Anterior cingulate cortex (tissue), 58 donors: ENCODE data around the gene FGD1.
A peak's percentile ranks its signal among the peaks of the same experiment; 100 is the strongest.
"Not testable (repeated sequence)": the region's sequence is repeated elsewhere in the genome, so short reads cannot be mapped to it uniquely, and the experiment has no call there.

Source experiments
- DNase-seq, 58 donors: peaks; one replicate each; lab custom pipeline; 2025; lab: John Stamatoyannopoulos, UW

The FGD1 gene

DNA sequence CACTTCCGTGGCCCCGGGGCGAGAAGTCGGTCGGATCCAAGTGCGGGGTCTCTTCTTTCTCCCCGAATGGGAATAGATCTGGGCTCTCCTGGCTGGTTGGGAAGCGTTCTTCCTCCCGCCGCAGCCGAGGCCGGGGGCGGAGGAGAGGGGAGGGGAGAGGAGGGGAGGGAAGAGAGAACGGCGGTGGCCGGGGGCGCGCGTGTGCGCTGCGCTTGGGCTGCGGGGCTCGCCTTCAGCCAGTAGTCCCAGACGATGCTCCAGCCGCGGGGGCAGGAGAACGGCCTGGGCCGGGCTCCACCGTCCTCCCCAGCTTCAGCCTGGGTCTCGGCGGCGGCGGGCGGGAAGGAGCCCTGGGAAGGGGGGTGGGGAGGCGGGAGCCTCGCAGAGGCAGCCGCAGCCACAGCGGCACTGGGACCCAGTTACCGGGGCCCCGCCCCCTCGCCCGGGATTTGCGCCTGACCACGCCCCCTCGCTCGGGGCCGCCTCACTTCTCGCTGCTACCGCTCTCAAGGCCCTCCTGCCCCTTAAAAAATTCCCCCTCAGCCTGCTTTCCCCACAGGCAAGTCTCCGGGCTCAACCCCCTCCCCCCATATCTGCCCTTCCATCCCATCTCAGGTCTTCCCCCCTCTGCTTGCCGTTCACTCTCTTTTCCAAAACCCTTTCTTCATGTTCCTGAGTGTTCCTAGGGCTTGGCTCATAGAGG is at the start of gene FGD1:
FGD1 (minus strand) TSS at position 421 of the 703 bp plus-strand sequence. CDS start 802 bp downstream, outside the sequence.
- peak in 52 of 58 donors; percentile 1 to 65 (median 28) for DNase-seq

DNA sequence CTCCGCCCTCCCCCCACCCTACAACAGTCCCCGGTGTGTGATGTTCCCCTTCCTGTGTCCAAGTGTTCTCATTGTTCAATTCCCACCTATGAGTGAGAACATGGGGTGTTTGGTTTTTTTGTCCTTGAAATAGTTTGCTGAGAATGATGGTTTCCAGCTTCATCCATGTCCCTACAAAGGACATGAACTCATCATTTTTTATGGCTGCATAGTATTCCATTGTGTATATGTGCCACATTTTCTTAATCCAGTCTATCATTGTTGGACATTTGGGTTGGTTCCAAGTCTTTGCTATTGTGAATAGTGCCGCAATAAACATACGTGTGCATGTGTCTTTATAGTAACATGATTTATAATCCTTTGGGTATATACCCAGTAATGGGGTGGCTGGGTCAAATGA is 46.2 kb upstream of the FGD1 start:
- not testable (repeated sequence) for DNase-seq

DNA sequence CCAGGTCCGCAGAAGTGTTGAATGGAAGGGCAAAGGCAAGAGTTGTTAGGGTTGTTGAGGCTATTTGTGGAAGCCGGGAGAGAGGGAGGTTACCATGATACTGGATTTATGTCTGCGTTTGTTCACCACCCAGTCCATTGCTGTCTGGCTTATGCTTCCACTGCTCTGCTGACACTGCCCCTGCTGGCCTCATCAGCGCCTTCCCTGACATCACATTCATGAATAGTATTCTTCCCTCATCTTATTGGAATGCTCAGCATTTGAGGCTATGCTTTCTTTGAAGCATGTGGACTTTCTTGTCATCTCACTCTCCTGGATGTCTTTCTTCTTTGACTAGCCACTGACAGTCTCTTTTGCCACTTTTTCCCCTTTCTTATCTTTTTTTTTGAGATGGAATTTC is 44.3 kb upstream of the FGD1 start:
- no peak for DNase-seq

DNA sequence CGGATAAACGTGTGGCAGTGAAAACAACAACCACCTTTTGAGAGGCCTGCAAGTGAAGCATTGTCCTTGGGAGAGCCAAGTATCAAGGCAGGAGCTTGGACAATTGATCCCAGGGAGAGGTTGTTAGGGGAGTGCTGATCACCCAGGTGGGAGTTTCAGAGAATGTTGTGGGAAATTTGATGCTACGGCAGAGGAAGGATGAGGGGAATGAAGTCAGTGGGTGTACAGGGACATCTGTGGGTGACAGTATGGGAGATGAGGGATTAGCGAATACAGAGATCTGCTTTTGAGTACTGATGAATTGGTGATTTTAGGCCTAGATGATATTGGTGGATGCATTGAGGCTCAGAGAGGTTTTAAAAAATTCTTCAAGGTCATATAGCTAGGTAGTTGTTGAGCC is 38.2 kb upstream of the FGD1 start:
- DNase-seq, result no peak

DNA sequence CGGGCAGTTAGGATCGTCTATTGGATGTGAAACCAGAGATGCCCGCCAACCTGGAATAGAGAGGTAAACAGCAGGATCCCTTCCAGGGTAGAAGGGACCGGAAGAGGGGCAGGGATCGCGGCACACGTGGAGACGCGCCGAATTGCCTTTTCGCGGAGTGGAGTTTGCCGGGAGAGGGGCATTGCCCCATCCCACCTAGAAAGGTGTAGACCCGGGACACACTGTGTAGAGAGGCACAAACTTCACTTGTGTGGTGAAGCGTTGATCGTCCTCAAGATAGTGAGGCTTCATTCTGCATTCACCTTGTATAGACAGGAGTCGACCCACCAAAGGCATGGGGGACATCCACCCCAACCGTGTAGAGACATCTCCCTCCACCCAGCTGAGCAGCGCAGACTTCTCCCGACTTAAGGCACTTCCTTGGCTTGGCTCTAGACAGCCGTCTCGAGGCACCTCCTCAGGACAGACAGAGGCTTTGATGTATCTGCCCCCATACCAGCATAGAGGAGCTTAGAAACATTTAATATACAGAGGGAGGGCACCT is 34.4 kb upstream of the FGD1 start:
- DNase-seq, result peak in 4 of 58 donors; percentile 0 to 31 (median 4)

DNA sequence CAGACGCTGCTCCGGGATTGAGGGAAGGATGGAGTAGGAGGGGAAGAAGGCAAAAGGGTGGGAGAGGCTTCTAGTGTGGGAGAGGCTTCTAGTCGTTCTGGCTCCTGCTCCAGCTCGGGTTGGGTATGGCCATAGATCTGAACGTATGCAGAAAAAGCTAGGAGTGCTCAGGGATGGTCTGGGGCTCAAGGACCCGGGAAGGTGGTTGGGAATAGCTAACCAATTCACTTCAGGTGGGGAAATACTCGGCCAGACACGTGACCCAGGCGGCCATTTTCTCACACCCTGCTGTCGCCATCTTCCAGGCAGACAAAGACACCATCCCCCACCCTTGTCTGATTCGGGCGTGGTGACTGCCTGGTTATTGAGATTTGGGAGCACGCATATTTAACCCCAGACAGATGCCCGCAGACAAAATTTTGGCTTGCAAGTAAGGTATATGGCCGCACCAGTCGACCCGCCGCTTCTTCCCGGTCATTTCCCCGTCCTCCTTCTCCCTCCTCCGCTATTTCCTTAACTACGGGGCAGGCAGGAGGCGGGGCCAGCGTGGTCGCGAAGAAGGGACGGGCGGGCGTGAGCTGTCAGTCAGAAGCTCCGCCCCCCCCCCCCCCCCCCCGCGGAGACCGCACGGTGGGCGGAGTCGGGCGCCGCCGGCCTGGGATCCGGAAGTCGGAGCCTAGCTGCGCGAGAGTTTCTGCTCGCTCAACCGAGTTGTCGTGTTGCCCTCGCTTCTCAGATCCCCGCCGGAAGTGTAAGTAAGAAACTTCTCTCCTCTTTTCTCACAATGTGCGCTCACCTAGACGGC is 33.7 kb upstream of the FGD1 start, which contains the start of gene GNL3L:
GNL3L (plus strand) TSS at position 668 of the 805 bp plus-strand sequence. CDS start 2,348 bp downstream, outside the sequence.
- DNase-seq, result peak; percentile 1 to 92 (median 80)

DNA sequence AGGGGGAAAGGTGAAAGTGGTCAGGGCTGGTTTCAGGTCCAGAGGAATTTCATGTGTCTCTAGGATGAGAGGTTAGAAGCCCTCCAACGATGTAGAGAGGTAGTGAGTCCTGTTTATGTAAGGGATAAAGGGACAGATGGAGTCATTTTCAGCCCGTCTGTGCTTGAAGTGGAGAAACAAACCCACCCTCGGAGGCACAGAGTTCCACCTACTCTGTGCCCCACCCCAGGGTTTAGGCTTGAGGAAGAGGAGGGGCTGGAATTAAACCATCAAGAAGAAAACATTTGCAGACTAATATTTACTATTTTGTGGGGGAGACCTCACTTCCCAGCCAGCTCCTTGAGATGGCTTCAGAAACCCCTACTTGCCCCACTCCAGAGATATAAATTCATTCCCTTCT is 33.1 kb upstream of the FGD1 start:
- peak in 3 of 58 donors; percentile 6 to 18 (median 18) for DNase-seq

DNA sequence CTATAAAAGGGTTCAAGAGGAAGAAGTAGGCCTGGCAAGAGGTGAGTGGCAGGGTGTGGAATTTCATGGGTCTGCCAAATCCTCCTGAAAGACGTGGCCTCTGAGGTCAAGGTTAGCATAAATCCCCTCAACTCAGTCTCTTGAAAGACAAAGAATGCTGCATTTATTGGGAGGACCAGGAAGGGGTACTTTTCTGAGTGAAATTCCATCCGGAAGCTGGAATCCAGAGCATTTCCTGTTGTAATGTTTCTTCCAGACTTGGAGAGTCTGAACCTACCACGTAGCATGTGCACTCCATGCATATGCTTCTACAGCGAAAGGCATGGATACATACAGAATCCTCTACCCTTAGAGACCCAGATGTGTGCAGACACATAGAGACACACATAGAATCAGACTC is 13.4 kb upstream of the FGD1 start:
- DNase-seq, result no peak

DNA sequence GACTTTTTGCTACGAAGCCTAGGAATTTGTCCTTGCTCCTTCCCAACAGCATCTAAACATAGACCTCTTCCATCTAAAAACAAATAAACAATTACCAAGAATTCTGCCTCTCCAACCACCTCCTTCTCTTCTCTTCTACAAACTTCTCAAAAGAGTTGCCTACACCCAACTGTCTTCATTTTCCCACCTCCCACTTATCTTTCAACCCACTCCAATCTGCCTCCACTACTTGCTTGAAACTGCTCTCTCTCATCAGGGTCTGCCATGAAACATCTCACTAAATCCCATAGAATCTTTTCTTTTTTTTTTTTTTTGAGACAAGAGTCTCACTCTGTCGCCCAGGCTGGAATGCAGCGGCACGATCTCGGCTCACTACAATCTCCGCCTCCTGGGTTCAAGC is 902 bp upstream of the FGD1 start:
- no peak for DNase-seq

DNA sequence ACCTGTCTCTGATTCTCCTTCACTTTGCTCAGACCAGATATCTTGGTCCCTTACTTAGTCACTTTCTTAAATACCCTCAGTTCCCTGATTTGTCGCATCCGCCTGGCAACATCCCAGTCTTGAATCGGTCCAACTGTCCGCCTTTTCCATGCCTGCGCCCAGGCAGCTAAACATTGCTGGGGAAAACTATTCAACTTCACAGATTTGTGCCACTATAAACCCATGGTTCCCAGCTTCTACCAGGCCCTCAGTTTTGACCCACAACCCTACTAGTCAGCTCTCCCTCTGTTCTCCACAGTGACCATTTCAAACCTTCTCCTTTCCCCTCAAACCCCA is 451 bp upstream of the FGD1 start:
- peak in 10 of 58 donors; percentile 0 to 38 (median 6) for DNase-seq

DNA sequence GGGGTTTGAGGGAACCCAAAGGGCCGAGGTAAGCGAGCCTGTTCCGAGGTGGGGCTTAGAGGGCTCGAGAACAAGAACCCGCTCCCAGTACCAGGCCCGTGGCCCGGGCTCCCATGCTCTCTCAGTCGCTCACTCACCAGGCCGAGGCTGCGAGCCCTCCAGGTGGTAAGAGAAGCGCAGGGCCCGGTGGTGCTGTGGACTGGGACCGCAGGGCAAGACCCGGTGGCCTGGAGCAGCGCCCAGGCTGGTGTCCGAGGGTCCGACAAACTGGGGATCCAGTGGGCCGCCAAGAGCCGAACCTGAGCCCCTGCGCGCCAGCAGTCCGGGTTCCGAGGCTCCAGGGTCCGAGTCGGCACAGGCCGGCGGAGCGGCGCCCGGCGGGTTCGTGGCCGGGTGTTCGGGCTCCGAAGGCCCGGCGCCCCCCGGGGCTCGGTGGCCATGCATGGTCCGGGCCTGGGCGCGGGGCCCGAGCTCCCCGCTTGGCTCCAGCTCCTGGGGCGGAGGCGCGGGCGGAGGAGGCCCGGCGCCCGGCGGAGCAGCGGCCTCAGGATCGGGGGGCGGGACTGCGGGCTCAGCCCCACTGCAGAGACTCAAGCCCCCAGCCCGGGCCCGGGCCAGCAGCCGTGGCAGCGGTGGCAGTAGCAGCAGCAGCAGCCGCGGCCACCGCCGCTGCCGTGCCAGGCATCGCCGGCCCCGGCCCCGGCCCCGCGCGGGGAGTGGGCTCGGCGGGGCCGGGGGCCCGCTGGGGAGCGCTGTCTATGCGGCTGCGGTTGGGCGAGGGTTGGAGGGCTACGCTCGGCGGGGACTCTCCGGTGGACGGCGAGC is 833 bp downstream of the FGD1 start:
- DNase-seq, result peak in 8 of 58 donors; percentile 1 to 14 (median 8)

DNA sequence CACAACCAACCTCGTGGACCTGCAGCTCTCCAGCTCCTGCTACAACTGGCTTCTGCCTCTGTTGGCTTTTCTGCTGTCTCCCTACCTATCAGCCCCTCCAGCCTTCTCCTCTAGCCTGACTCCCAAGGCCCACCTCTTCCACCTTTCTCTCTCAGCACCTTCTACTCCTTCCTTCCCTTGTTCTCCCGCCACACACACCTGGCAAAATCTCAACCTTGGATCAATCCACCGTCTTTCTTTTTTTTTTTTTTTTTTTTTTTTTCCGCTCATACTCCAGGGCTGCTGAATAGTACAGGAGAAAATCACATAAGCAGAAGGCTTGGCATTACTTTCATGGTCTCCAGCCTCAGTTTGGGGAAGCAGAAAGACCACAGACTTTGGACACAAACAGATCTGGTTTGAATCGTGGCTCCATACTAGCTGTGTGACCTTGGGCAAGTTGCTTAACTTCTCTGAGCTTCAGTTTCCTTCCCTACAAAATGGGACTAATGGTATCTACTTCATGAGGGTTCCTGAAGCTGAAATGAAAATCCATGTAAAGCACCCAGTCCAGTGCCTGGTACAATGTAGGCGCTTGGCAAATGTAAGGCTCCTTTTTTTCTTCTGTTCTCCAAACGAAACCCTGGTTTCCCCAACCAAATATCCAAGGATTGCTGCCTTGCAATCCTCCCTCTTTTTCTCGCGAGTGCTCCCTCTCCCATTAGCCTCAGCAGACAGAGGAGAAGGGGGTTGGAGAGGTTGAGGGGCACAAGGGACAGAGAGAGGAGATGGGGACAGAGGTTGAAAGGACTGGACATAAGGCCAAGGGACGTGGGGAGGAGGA is 1.7 kb downstream of the FGD1 start:
- DNase-seq, result no peak

DNA sequence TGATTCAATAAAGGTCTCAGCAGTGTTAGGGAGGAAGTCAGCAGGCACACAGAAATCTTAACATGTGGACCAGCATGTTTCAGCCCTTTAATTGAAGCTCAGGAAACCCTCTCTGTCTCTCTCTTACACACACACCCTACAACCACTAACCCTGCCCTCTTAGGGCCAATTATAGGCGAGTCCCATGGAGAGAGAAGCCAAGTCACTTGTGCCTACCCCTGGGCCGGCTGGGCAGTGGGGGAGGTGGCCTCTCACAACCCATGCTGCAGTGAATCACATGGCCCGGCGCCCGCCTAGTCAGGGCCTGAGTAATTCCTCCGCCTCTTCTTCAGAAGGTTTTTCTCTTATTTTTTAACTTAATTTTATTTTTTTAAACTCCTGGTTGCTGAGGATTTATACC is 3.7 kb downstream of the FGD1 start:
- peak in 2 of 58 donors; percentile 1 to 7 for DNase-seq

DNA sequence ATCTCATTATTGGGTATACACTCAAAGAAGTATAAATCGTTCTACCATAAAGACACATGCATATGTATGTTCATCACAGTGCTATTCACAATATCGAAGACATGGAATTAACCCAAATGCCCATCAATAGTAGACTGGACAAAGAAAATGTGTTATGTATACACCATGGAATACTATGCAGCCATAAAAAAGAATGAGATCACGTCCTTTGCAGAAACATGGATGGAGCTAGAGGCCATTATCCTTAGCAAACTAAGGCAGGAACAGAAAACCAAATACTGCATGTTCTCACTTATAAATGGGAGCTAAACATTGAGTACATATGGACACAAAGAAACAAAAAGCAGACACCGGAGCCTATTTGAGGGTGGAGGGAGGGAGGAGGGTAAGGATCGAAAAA is 6.2 kb downstream of the FGD1 start:
- DNase-seq, result not testable (repeated sequence)

DNA sequence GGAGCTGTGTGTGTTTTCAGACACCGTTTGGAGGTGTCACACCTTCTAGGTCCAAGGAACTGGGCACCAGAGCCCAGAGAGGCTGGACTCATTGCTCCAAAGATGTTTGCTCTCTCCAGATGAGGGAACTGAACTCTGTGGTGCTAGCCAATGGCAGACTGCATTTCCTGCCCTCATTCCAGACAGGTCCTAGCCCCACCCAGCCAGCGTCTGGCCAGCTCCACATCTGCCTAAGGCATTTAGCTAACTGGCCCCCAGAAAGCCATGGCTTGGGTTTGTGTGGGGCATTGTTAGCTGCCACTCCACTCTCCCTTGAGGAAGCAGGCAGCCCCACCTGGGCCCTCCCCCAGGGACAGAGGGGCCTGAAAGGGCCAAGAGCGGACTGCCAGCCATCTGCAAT is 11.4 kb downstream of the FGD1 start:
- no peak for DNase-seq

DNA sequence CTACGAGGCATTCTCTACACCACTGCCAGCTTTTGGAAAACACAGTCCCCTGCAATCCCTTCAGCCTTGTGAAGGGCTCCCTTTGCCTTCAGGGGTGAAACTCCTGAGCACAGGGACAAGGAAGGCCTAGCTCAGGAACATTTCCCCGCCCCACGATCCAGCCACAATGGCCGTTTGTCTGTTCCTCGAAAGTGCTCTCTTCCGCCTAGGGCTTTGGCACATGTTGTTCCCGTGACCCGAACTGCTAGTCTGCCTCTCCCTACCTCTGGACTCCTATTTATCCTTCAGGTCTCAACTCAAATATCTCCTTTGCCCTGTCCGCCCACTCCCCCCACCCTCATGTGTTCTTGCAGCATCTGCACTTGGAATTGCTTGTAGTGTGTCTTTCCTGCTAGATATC is 12.1 kb downstream of the FGD1 start:
- DNase-seq, result peak in 7 of 58 donors; percentile 0 to 8 (median 4)

DNA sequence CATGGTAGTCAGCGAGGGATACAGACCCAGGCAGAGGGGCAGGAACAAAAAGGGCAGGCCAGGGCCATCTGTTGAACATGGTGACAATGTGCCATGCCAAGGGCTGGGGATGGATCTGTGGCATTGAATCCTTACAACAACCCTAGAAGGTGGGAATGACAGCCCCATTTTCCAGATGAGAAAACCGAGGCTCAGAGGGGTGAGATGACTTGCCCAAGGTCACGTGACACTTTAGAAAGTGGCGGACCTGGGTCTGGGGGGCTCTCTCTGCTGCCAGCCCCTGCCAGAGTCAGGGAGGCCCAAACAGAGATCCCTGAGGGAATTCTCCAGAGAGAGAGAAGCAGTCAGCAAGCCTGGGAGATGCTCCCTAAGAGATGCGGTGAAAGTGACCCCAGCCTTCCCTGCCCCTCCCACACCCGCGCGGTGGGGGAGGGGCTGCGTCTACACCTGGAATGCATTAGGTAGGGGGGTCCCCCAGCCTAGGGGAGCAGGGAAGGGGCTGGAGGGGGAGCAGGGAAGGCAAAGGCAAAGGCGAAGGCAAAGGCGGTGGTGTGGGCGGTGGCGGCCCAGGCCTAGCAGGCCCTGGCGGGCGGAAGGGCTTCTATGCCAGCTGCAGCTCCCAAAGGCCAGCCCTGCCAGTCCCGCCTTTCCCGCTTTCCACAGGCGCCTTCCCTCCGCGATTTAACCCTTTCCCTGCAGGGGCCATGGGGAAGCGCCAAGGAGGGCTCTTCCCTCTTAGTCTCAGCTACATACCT is 13.0 kb downstream of the FGD1 start:
- no peak for DNase-seq

DNA sequence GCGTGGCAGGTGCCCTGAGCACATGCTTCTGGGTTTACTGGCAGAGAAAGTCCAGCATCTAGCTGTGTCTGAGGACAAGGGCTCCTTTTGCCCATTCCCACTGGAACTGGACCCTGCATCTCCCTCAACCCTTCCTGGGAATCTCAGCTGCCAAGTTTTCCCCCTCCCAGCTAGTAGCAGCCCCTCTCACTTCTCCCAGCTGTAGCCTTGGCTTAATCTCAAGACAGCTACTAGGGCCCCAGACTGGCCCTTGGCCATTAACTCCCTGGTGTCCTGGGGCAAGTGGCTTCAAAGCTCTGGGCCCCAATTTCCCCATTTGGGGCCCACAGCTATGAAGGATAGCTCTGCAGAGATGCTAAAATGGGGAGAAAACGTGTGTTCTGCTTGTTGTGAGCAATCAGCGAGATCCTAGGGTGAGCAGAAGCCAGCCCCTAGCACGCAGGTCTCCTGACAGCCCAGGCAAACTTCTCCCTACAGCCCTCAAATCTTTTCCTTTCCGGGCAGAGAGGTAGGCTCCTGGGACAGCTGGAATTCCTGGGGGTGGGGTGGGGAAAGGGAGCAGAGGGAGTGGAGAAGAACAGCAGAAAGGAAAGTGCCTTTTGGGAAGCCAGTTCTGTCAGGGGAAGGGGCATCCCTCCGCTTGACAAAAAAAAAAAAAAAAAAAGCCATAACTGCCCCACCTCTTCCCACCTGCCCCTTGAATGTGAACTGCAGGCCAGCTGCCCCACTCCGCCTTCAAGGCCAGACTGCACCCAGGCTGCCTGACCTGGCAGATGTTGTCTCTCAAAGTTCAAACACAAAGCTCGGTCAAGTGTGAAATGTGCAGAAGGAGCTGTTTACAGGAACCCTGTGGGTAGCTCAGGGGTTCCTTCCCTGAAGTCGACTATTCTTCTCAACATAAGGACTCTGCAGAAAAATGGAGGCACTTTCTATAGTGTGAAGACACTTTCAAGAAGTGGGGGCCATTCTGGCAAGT is 16.6 kb downstream of the FGD1 start:
- DNase-seq, result peak in 1 of 58 donors; percentile 2
